ENCODE results near the gene EPSTI1.

DNA sequence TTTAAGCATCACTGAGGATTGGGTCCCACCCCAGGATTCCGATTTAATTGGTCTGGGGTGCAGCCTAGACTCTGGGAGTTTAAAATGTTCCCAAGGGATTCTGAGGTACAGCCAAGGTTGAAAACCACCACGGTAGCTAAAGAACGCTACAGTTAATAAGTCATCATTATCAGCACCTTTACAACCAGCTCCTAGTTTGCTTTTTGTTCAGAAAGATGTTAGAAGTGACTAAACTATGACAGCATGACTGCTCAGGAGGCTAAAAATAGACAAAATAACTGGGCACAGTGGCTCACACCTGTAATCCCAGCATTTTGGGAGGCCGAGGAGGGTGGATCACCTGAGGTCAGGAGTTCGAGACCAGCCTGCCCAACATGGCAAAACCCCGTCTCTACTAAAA lies 11.7 kb upstream of the EPSTI1 start:
- TF ChIP-seq, protein P1, sequence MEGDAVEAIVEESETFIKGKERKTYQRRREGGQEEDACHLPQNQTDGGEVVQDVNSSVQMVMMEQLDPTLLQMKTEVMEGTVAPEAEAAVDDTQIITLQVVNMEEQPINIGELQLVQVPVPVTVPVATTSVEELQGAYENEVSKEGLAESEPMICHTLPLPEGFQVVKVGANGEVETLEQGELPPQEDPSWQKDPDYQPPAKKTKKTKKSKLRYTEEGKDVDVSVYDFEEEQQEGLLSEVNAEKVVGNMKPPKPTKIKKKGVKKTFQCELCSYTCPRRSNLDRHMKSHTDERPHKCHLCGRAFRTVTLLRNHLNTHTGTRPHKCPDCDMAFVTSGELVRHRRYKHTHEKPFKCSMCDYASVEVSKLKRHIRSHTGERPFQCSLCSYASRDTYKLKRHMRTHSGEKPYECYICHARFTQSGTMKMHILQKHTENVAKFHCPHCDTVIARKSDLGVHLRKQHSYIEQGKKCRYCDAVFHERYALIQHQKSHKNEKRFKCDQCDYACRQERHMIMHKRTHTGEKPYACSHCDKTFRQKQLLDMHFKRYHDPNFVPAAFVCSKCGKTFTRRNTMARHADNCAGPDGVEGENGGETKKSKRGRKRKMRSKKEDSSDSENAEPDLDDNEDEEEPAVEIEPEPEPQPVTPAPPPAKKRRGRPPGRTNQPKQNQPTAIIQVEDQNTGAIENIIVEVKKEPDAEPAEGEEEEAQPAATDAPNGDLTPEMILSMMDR (IDR thresholded peaks at IDR 0.05): no peak
- TF ChIP-seq POLR2AphosphoS5 (IDR thresholded peaks at IDR 0.05): no peak

All from breast epithelium (tissue), 3 donors.